GM19468 (cell line): ENCODE data around the gene DNASE1L1.

Experiments
- ATAC-seq: cut with Tn5 transposase; IDR thresholded peaks from one replicate; pipeline ENCODE4 v1.9.1; 2021; ENCODE audit warnings: mild to moderate bottlenecking, moderate library complexity, moderate number of reproducible peaks; ENCODE audit not compliant: unreplicated experiment; ENCODE audit errors: extremely low read depth

The DNASE1L1 gene

GRCh38 chrX:154370300-154371016, 38.6 kb downstream of the DNASE1L1 start:
- ATAC-seq: no peak

GRCh38 chrX:154369449-154370299, 39.4 kb downstream of the DNASE1L1 start:
- ATAC-seq: no peak

GRCh38 chrX:154368630-154369448, 40.2 kb downstream of the DNASE1L1 start:
- ATAC-seq: no peak

- no peak for ATAC-seq
Observed at GRCh38 chrX:154367474-154368308, 41.4 kb downstream of the DNASE1L1 start.

GRCh38 chrX:154366666-154367055, 42.4 kb downstream of the DNASE1L1 start:
- ATAC-seq: no peak

GRCh38 chrX:154365997-154366665, 42.9 kb downstream of the DNASE1L1 start:
- no peak for ATAC-seq

- ATAC-seq: no peak
Observed at GRCh38 chrX:154365052-154365600, 43.9 kb downstream of the DNASE1L1 start.

GRCh38 chrX:154363706-154364439, 45.2 kb downstream of the DNASE1L1 start:
- ATAC-seq: no peak

- ATAC-seq: no peak
Observed at GRCh38 chrX:154362085-154362742, 46.8 kb downstream of the DNASE1L1 start.

- no peak for ATAC-seq
Observed at GRCh38 chrX:154360155-154360713, 48.8 kb downstream of the DNASE1L1 start.

- ATAC-seq: no peak
Observed at GRCh38 chrX:154359362-154360154, 49.5 kb downstream of the DNASE1L1 start.

- no peak for ATAC-seq
Observed at GRCh38 chrX:154358829-154359228, 50.2 kb downstream of the DNASE1L1 start.

- no peak for ATAC-seq
Observed at GRCh38 chrX:154358011-154358410, 51.0 kb downstream of the DNASE1L1 start.

- ATAC-seq: no peak
Observed at GRCh38 chrX:154357205-154357604, 51.8 kb downstream of the DNASE1L1 start.

- ATAC-seq: no peak
Observed at GRCh38 chrX:154356596-154356995, 52.5 kb downstream of the DNASE1L1 start.

GRCh38 chrX:154355776-154356140, 53.3 kb downstream of the DNASE1L1 start:
- ATAC-seq: no peak
